T-helper 9 cell (primary cell): Measurements from ENCODE around the gene NR1D1.

Experiments used
- DNase-seq: peaks from one replicate; pipeline ENCODE4 v3.0.0-alpha.2; 2020

NR1D1 gene

DNA sequence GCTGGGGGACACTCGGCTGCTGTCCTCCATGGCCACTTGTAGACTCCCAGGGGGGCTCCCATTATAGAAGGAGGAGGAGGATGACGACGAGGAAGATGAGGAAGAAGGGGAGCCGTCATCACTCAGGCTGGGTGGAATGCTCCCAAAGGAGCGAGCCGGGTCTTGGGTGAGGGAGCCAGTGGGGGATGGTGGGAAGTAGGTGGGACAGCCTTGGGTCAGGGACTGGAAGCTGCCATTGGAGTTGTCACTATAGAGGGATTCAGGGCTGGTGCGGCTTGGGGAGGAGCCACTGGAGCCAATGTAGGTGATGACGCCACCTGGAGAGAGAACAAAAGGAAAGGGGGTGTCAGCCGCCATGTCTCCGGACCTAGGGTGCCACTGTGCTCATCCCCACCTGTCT, 3.3 kb downstream of the NR1D1 start:
- no peak for DNase-seq

- peak; percentile 69 for DNase-seq
Measured at GRCh38 chr17:40095944-40096791, 4.2 kb downstream of the NR1D1 start.

DNA sequence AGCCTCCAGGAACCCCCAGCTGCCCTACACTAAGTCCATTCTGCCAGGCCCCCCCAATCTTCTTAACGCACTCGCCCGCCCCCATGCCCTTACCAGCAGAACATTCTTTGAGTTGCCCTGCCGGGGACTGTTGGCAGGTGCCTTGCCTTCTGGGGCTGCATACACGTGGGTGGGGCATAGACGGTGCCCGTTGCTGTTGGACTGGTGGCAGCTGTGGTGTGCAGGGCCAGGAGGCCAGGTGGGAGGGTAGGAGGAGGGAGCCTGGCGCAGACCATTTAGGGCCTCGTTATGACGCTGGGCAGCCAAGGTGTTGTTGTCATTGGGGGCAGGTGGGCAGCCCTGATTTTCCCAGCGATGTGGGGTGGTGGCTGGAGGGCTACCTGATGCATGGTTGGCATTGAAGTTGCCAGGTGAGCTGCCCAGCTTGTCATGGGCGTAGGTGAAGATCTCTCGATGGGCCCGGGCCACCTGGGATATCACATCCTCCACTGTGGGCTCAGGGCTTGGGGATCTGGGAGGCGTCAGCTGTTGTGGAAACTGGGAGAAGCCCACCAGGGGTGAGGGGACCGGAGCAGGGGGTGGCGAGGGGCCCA, 4.9 kb downstream of the NR1D1 start:
- DNase-seq = no peak

DNA sequence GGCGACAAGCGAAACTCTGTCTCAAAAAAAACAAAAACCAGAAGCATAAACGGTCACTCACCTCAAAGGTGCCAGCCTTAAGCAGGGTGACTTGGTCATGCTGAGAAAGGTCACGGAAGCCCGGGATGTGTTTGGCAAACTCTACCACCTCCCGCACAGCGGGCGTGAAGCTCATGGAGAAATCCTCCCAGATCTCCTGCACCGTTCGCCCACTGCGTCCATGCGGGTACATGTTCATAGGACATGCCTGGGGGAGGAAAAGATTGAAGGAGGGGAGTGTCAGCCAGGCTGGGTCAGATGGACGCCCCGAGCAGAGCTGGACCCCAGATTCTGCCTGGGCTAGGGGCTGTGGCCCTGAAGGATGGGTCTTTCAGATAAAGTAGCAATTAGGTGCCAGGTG, 5.5 kb downstream of the NR1D1 start:
- no peak for DNase-seq

- DNase-seq = no peak
Measured at GRCh38 chr17:40093580-40094201, 6.7 kb downstream of the NR1D1 start.

DNA sequence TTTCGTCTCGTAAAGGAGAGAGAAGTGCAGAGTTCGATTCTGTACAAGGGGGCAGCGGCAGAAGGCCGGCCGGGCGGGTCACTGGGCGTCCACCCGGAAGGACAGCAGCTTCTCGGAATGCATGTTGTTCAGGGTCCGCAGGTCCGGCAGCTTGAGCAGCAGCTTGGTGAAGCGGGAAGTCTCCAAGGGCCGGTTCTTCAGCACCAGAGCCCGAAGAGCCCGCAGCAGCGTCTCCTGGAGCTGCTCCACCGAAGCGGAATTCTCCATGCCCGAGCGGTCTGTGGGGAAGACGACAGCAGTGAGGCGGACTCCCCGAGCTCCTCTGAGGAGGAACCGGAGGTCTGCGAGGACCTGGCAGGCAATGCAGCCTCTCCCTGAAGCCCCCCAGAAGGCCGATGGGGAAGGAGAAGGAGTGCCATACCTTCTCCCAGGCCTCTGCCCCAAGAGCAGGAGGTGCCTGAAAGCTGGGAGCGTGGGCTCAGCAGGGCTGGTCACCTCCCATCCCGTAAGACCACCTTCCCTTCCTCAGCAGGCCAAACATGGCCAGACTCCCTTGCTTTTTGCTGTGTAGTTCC, 7.3 kb downstream of the NR1D1 start:
- no peak for DNase-seq

DNA sequence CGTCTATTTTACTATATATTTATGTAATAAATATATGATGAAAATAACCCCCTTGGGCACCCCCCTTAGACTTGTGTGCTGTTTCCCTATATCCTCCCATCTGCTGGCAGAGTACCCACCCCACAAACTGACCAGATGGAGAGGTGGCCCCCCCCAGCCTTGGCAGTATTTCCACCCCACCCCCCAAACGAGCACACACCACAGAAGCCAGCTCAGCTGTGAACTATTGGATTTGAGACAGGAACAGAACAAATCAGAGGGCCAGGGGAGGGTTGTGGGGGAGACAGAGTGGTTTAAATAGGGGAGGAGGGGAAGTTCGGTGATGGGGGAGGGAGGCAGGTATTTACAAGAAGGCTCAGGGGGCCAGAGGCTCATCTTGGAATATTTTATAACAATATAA, 7.8 kb downstream of the NR1D1 start:
- no peak for DNase-seq

GRCh38 chr17:40091691-40092397, 8.5 kb downstream of the NR1D1 start:
- DNase-seq = no peak

DNA sequence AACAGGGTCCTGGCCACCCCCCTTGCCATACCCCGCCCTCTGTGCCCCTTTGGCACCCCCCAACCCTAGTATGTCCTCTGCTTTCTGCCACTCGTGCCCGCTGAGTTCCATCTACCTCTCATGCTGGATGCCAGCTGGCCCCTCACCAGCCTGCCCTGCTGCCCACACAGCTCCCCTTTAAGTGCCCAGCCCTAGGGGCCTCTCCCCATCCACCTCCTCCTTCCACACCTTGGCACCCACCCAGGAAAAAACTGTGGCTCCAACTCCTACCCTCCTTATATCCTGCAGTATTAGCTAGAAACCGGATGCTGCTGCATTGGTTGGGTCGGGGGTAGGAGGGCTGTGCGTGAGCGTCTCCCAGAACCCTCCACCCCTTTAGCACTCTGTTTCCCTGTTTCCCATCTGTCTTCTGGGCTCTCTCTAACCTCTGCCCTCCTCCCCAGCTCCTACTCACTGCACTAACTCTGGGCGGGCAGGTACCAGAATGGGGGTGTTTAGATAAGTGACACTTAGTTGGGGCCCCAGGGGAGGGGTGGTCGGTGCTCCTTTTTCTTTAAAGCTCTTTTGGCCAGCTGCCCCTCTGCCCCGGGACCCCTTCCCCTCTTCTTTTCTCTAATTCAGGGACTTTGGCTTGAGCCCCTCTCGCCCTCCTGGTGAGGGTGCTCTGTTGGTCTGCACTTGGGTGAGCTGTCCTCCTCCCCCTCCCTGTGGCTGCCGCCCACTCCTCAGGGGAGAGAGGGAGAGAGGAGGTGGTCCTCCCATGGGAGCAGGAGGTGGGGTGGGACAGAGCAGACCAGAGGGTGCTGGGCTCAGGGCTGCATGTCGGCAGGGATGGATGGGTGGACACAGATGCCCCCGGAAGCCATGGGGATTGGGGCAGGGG, 9.9 kb downstream of the NR1D1 start:
- DNase-seq = no peak

GRCh38 chr17:40089077-40089895, 11.1 kb downstream of the NR1D1 start:
- no peak for DNase-seq

- DNase-seq = no peak
Measured at GRCh38 chr17:40087903-40088718, 12.3 kb downstream of the NR1D1 start.

- no peak for DNase-seq
Measured at GRCh38 chr17:40087049-40087794, 13.2 kb downstream of the NR1D1 start.

GRCh38 chr17:40086150-40087044, 14.0 kb downstream of the NR1D1 start:
- DNase-seq = peak; percentile 63

GRCh38 chr17:40084477-40084876, 15.9 kb downstream of the NR1D1 start:
- DNase-seq = no peak

DNA sequence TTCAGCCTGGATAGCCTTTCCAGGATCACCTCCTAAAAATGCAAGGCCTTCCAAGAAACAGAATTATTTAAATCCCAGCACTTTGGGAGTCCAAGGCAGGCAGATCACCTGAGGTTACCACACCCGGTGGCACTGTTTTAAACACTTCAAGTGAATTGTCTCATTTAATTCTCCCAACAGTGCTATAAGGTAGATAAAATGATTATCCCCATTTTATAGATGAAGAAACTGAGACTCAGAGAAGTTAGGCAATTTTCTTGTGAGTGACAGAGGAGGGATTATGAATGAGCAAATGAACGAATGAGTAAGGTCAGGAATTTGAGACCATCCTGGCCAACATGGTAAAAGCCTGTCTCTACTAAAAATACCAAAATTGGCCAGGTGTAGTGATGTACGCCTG, 20.8 kb downstream of the NR1D1 start:
- no peak for DNase-seq

- no peak for DNase-seq
Measured at GRCh38 chr17:40076591-40076990, 23.8 kb downstream of the NR1D1 start.

DNA sequence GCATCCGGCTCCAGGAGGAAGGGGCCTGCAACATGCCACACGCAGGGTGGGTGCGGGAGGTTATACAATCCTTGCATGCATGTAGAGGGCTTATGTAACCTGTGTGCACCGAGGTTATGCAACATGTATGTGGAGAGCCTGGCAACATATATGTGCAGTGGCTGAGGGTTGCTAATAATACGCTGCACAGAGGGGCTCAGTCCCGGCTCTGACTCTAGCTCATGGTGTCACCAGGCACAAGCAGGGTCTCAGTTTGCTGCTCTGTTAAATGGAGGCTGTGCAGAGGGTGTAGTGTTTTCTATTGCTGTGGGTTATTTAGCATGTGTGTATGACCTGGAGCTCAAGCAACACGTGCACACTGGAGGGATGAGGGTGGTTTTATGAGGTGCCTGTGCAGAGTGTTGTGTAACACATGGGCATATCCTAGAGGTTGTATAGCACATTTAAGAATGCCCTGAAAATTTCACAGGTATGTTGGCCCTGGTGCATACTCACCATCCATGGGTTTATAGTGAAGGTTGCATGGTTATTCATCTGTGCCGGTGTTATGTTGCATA, 24.4 kb downstream of the NR1D1 start:
- no peak for DNase-seq
